ENCODE results near the gene OAF.

GRCh38 chr11:120217526-120217925 lies 6.7 kb downstream of the OAF start:
- TF ChIP-seq POLR2AphosphoS5 (IDR thresholded peaks at IDR 0.05; ENCODE audit: low read depth) (no peak), REST (IDR thresholded peaks at IDR 0.05; ENCODE audit: insufficient replicate concordance, low read depth) (no peak)
- TF ChIP-seq, protein P1, sequence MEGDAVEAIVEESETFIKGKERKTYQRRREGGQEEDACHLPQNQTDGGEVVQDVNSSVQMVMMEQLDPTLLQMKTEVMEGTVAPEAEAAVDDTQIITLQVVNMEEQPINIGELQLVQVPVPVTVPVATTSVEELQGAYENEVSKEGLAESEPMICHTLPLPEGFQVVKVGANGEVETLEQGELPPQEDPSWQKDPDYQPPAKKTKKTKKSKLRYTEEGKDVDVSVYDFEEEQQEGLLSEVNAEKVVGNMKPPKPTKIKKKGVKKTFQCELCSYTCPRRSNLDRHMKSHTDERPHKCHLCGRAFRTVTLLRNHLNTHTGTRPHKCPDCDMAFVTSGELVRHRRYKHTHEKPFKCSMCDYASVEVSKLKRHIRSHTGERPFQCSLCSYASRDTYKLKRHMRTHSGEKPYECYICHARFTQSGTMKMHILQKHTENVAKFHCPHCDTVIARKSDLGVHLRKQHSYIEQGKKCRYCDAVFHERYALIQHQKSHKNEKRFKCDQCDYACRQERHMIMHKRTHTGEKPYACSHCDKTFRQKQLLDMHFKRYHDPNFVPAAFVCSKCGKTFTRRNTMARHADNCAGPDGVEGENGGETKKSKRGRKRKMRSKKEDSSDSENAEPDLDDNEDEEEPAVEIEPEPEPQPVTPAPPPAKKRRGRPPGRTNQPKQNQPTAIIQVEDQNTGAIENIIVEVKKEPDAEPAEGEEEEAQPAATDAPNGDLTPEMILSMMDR (IDR thresholded peaks at IDR 0.05; ENCODE audit: insufficient read depth, low read length), result no peak
